Mammary epithelial cell (primary cell): ENCODE data around the gene CUX1.

ENCODE experiments used
- EZH2 ChIP-seq: IDR thresholded peaks from 2 replicates; pipeline ENCODE4 v1.6.1; 2012; ENCODE audit warnings: low read length, inconsistent platforms, borderline replicate concordance
- TF ChIP-seq, protein P1 (sequence below), 2 donors: IDR thresholded peaks in 1 of 2; conservative IDR thresholded peaks in 1 of 2; 2 replicates each; pipeline ENCODE4 v1.5.1; 2011 to 2012; ENCODE audit warnings: inconsistent platforms in 2 of 2, low read length in 2 of 2, mild to moderate bottlenecking in 2 of 2, control low read depth in 1 of 2, low read depth in 1 of 2; ENCODE audit not compliant: insufficient read depth in 1 of 2; ENCODE audit errors: extremely low read depth in 1 of 2

DNA sequence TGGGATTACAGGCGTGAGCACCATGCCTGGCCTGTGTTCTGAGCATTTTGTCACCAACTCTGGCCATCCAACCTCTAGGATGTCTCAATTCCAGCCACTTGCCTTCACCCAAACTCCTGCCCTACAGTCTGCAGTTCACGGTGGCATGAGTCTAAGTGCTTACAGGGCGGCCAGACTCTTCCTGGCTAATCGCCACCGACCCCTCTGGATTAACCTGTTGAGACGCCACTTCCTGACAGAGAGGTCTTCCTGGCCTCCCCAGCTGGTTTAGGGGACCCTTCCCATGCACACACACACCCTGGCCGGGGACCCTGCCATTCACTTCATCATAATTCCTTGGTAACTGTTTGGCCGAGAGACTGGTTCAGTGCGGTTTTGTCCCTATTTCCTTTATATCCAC is 257.7 kb downstream of the CUX1 start:
- TF ChIP-seq, protein P1, sequence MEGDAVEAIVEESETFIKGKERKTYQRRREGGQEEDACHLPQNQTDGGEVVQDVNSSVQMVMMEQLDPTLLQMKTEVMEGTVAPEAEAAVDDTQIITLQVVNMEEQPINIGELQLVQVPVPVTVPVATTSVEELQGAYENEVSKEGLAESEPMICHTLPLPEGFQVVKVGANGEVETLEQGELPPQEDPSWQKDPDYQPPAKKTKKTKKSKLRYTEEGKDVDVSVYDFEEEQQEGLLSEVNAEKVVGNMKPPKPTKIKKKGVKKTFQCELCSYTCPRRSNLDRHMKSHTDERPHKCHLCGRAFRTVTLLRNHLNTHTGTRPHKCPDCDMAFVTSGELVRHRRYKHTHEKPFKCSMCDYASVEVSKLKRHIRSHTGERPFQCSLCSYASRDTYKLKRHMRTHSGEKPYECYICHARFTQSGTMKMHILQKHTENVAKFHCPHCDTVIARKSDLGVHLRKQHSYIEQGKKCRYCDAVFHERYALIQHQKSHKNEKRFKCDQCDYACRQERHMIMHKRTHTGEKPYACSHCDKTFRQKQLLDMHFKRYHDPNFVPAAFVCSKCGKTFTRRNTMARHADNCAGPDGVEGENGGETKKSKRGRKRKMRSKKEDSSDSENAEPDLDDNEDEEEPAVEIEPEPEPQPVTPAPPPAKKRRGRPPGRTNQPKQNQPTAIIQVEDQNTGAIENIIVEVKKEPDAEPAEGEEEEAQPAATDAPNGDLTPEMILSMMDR (conservative IDR thresholded peaks at IDR 0.05 in 1 of 2, IDR thresholded peaks at IDR 0.05 in 1 of 2; ENCODE audit: extremely low read depth in 1 of 2, insufficient read depth in 1 of 2, low read depth in 1 of 2, low read length in 2 of 2), result no peak
- no peak for TF ChIP-seq EZH2
